H9 (cell line): ENCODE data around the gene RFWD3. TPM values are rescaled to one million over a fixed set of nuclear protein-coding genes. Genes with fewer than 3 reads are reported as not detected.

Experiments used
- DNase-seq: peaks from one replicate; pipeline ENCODE4 v3.0.0-alpha.2; 2017
- H2AFZ ChIP-seq: one replicate; pipeline ENCODE4 v1.6.1; 2013; ENCODE audit warnings: mild to moderate bottlenecking, low read length, control low read depth, moderate library complexity
- H2AK5ac ChIP-seq: 2 replicates; pipeline ENCODE4 v1.6.1; 2013; ENCODE audit warnings: low read length, control low read depth, mixed read lengths; ENCODE audit not compliant: insufficient read length
- H2BK120ac ChIP-seq: one replicate; pipeline ENCODE4 v1.6.1; 2013; ENCODE audit warnings: low read depth, mild to moderate bottlenecking, low read length, control low read depth, inconsistent platforms; ENCODE audit not compliant: poor library complexity, severe bottlenecking
- H2BK12ac ChIP-seq: 2 replicates; pipeline ENCODE4 v1.6.1; 2013; ENCODE audit warnings: low read length, control low read depth, mixed read lengths, low read depth; ENCODE audit not compliant: insufficient read length
- H2BK15ac ChIP-seq: 2 replicates; pipeline ENCODE4 v1.6.1; 2013; ENCODE audit warnings: low read depth, low read length, control low read depth
- H2BK20ac ChIP-seq: one replicate; pipeline ENCODE4 v1.6.1; 2013; ENCODE audit warnings: low read depth, mild to moderate bottlenecking, low read length, control low read depth, inconsistent platforms; ENCODE audit not compliant: poor library complexity, severe bottlenecking
- H2BK5ac ChIP-seq: 2 replicates; pipeline ENCODE4 v1.6.1; 2013; ENCODE audit warnings: low read length, control low read depth, mixed read lengths; ENCODE audit not compliant: insufficient read length
- H3K14ac ChIP-seq: 2 replicates; pipeline ENCODE4 v1.6.1; 2013; ENCODE audit warnings: low read length, control low read depth; ENCODE audit not compliant: insufficient read depth
- H3K18ac ChIP-seq: 2 replicates; pipeline ENCODE4 v1.6.1; 2013; ENCODE audit warnings: low read depth, mild to moderate bottlenecking, mixed read lengths, low read length, control low read depth; ENCODE audit not compliant: insufficient read length
- H3K23ac ChIP-seq: 2 replicates; pipeline ENCODE4 v1.6.1; 2013; ENCODE audit warnings: low read length, control low read depth, mixed read lengths, low read depth; ENCODE audit not compliant: insufficient read length
- H3K23me2 ChIP-seq: 2 replicates; pipeline ENCODE4 v1.6.1; 2013; ENCODE audit warnings: low read depth, mild to moderate bottlenecking, mixed read lengths, low read length, control low read depth; ENCODE audit not compliant: insufficient read length, poor library complexity, severe bottlenecking
- H3K27ac ChIP-seq: 2 replicates; pipeline ENCODE4 v1.5.1; 2013; ENCODE audit warnings: low read length, control low read depth, mixed read lengths, low read depth; ENCODE audit not compliant: insufficient read length
- H3K27me3 ChIP-seq: 2 replicates; pipeline ENCODE4 v1.6.1; 2013; ENCODE audit warnings: low read length, control low read depth, inconsistent platforms; ENCODE audit not compliant: insufficient read depth
- H3K4ac ChIP-seq: 2 replicates; pipeline ENCODE4 v1.6.1; 2013; ENCODE audit warnings: low read depth, mild to moderate bottlenecking, control low read depth, inconsistent platforms, low read length, moderate library complexity
- H3K4me1 ChIP-seq: 2 replicates; pipeline ENCODE4 v1.6.1; 2013; ENCODE audit warnings: low read length, control low read depth, inconsistent platforms; ENCODE audit not compliant: insufficient read depth
- H3K4me2 ChIP-seq: 2 replicates; pipeline ENCODE4 v1.6.1; 2013; ENCODE audit warnings: low read length, control low read depth, mixed read lengths; ENCODE audit not compliant: insufficient read length, insufficient read depth
- H3K56ac ChIP-seq: 2 replicates; pipeline ENCODE4 v1.6.1; 2013; ENCODE audit warnings: low read depth, mild to moderate bottlenecking, mixed read lengths, low read length, control low read depth; ENCODE audit not compliant: insufficient read length
- H3K79me1 ChIP-seq: 2 replicates; pipeline ENCODE4 v1.6.1; 2013; ENCODE audit warnings: low read depth, mild to moderate bottlenecking, moderate library complexity, low read length, control low read depth, inconsistent platforms; ENCODE audit not compliant: insufficient read depth, poor library complexity, severe bottlenecking
- H3K79me2 ChIP-seq: 2 replicates; pipeline ENCODE4 v1.6.1; 2013; ENCODE audit warnings: low read length, control low read depth, inconsistent platforms; ENCODE audit not compliant: insufficient read depth
- H3K9ac ChIP-seq: 2 replicates; pipeline ENCODE4 v1.6.1; 2013; ENCODE audit warnings: low read length, control low read depth, mixed read lengths; ENCODE audit not compliant: insufficient read length; ENCODE audit errors: extremely low read depth
- H3K9me3 ChIP-seq: one replicate; pipeline ENCODE4 v1.6.1; 2013; ENCODE audit warnings: low read depth, low read length, inconsistent platforms; ENCODE audit not compliant: control insufficient read depth
- H3T11ph ChIP-seq: one replicate; pipeline ENCODE4 v1.6.1; 2013; ENCODE audit warnings: mild to moderate bottlenecking, low read length, control low read depth, inconsistent platforms
- H4K20me1 ChIP-seq: one replicate; pipeline ENCODE4 v1.6.1; 2013; ENCODE audit not compliant: control insufficient read depth, insufficient read length, insufficient read depth
- H4K5ac ChIP-seq: 2 replicates; pipeline ENCODE4 v1.6.1; 2013; ENCODE audit warnings: low read depth, mild to moderate bottlenecking, mixed read lengths, low read length, control low read depth; ENCODE audit not compliant: insufficient read length
- H4K8ac ChIP-seq: replicated peaks from 2 replicates; pipeline ENCODE4 v1.6.1; 2013; ENCODE audit warnings: low read length, control low read depth, mixed read lengths, low read depth; ENCODE audit not compliant: insufficient read length
- H4K91ac ChIP-seq: 2 replicates; pipeline ENCODE4 v1.6.1; 2013; ENCODE audit warnings: low read depth, mild to moderate bottlenecking, moderate library complexity, mixed read lengths, low read length, control low read depth; ENCODE audit not compliant: insufficient read length
- H3K27ac Mint-ChIP-seq, 3 experiments: 2 replicates in 2 of 3; 3 replicates in 1 of 3; pipeline ENCODE4 v1.8.0; 2020 to 2021; ENCODE audit warnings: mixed read lengths in 3 of 3, mild to moderate bottlenecking in 1 of 3, moderate library complexity in 1 of 3
- H3K27me3 Mint-ChIP-seq: 2 replicates; pipeline ENCODE4 v1.8.0; 2021; ENCODE audit warnings: low read depth, mild to moderate bottlenecking, moderate library complexity, mixed read lengths
- H3K36me3 Mint-ChIP-seq, 3 experiments: 2 replicates in 2 of 3; 3 replicates in 1 of 3; pipeline ENCODE4 v1.8.0; 2020 to 2021; ENCODE audit warnings: low read depth in 3 of 3, mixed read lengths in 3 of 3; ENCODE audit not compliant: insufficient read depth in 1 of 3
- H3K4me1 Mint-ChIP-seq, 2 experiments: 2 replicates each; pipeline ENCODE4 v1.8.0; 2020; ENCODE audit warnings: mixed read lengths in 2 of 2
- H3K4me3 Mint-ChIP-seq, 2 experiments: 2 replicates in 1 of 2; 3 replicates in 1 of 2; pipeline ENCODE4 v1.8.0; 2020 to 2021; ENCODE audit warnings: mild to moderate bottlenecking in 2 of 2, mixed read lengths in 2 of 2, moderate library complexity in 1 of 2
- H3K9me3 Mint-ChIP-seq, 2 experiments: 2 replicates in 1 of 2; 3 replicates in 1 of 2; pipeline ENCODE4 v1.8.0; 2020; ENCODE audit warnings: mild to moderate bottlenecking in 2 of 2, mixed read lengths in 2 of 2, moderate library complexity in 1 of 2
- CTCF ChIP-seq: fragments of 200-600 bp; sonication (generic); conservative IDR thresholded peaks from 3 replicates; pipeline ENCODE4 v1.8.0; 2021; ENCODE audit warnings: antibody characterized with exemption, mild to moderate bottlenecking
- WGBS: extraction: QIAGEN DNeasy Blood & Tissue Kit; methylation state at CpG from one replicate; pipeline ENCODE4 v1.1.7; 2013; ENCODE audit warnings: missing lambda C conversion rate, low lambda C conversion rate, mixed read lengths; ENCODE audit not compliant: insufficient read length; ENCODE audit errors: extremely low coverage; 5-methylcytosine and 5-hydroxymethylcytosine counted together
- total RNA-seq: library from RNA; stranded (reverse); gene quantifications from 2 replicates; pipeline ENCODE4 v1.2.1, GENCODE V29; 2021

The RFWD3 gene
- total RNA-seq, 1 experiment from 2014 or later: 114 TPM

- H2BK20ac ChIP-seq: no peak overlapping the region
- WGBS: no CpG with 5 or more reads among the region's 10 CpGs
These were observed 46.6 kb upstream of the RFWD3 start for GRCh38 chr16:74713325-74713724.

More at GRCh38 chr16:74713325-74713724, 46.6 kb upstream of the RFWD3 start:
- Histone ChIP-seq H2BK12ac (no peak overlapping the region), H3K14ac (no peak overlapping the region), H3K9me3 (no peaks in the 10 kb centered on the region), H2AFZ (no peak overlapping the region), H3K18ac (no peak overlapping the region), H3K56ac (no peak overlapping the region), H4K91ac (no peak overlapping the region), H3K4me1 (no peaks in the 10 kb centered on the region), H3K27ac (no peak overlapping the region), H3K23me2 (no peaks in the 10 kb centered on the region), H3K27me3 (no peaks in the 10 kb centered on the region), H2AK5ac (no peak overlapping the region), H3K79me2 (no peaks in the 10 kb centered on the region), H4K20me1 (no peaks in the 10 kb centered on the region), H3K23ac (no peak overlapping the region), H2BK5ac (no peak overlapping the region), H3K4me2 (no peak overlapping the region), H3K9ac (no peak overlapping the region), H2BK120ac (no peak overlapping the region), H3K4ac (no peak overlapping the region), H4K8ac (no peak overlapping the region), H3K79me1 (no peaks in the 10 kb centered on the region), H2BK15ac (no peak overlapping the region; the same call in 1 of the 2 replicates), H3T11ph (no peak overlapping the region), H4K5ac (no peak overlapping the region)
- H3K4me1 Mint-ChIP-seq: peaks cover 2 to 9% of the 10 kb centered on the region in 2 experiments
- no peak overlapping the region; a peak in 1 of 7 replicates for H3K27ac Mint-ChIP-seq
- H3K36me3 Mint-ChIP-seq: peaks cover 0 to 3% (median 0%) of the 10 kb centered on the region in 3 experiments; a peak in 2 of 7 replicates
- no peak for TF ChIP-seq CTCF
- H3K9me3 Mint-ChIP-seq: no peaks in the 10 kb centered on the region
- no peak for DNase-seq
- H3K4me3 Mint-ChIP-seq: no peak overlapping the region
- H3K27me3 Mint-ChIP-seq: peaks cover 2% of the 10 kb centered on the region
